GM21447 (cell line): ENCODE measurements around the gene PSPN.
"Not testable (repeated sequence)": the region's sequence is repeated elsewhere in the genome, so short reads cannot be mapped to it uniquely, and the experiment has no call there.

Experiments
- ATAC-seq: cut with Tn5 transposase; IDR thresholded peaks from one replicate; pipeline ENCODE4 v1.9.1; 2021; ENCODE audit not compliant: unreplicated experiment

PSPN gene

GRCh38 chr19:6402837-6403608 lies 27.3 kb upstream of the PSPN start:
- no peak for ATAC-seq

DNA sequence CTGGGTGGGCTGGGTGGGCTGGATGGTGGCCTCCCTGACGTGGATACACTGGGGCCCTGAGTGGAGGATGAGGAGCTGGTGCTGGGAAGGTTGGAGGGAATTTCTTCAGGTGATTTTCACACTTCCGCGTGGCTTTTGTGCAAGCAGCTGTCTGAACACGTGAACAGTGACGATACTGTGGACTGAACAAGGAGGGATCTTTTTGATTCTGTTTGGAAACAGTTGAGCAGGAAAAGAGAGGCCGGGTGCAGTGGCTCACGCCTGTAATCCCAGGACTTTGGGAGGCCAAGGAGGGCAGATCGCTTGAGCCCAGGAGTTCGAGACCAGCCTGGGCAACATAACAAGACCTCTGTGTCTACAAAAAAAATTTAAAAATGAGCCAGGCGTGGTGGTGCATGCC lies 26.3 kb upstream of the PSPN start:
- ATAC-seq, result no peak

DNA sequence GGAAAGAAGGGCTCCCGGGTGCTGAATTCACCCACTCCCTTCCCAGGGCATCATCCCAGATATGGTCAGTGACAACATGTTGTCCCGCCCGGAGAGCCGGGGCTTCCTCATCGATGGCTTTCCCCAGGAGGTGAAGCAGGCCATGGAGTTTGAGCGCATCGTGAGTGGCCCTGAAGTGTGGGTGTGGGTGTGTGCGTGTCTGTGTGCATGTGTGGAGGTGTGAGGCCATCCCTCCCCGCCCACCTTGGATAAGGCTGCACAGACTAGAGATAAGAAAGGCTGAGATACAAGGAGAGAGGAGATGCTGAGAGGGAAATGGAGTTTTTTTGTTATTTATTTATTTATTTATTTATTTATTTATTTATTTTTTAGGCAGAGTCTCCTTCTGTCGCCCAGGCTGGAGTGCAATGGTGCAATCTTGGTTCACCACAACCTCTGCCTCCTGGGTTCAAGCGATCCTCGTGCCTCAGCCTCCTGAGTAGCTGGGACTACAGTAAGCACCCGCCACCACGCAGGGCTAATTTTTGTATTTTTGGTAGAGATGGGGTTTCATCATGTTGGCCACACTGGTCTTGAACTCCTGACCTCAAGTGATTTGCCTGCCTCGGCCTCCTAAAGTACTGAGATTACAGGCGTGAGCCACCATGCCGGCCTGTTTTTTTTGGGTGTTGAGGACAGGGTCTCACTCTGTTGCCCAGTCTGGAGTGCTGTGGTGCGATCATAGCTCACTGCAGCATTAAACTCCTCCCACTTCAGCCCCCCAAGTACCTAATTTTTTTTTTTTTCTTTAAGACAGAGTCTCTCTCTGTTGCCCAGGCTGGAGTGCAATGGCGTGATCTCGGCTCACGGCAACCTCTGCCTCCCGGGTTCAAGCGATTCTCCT lies 24.6 kb upstream of the PSPN start:
- ATAC-seq, result not testable (repeated sequence)

GRCh38 chr19:6396305-6396704 lies 20.6 kb upstream of the PSPN start:
- ATAC-seq, result no peak

DNA sequence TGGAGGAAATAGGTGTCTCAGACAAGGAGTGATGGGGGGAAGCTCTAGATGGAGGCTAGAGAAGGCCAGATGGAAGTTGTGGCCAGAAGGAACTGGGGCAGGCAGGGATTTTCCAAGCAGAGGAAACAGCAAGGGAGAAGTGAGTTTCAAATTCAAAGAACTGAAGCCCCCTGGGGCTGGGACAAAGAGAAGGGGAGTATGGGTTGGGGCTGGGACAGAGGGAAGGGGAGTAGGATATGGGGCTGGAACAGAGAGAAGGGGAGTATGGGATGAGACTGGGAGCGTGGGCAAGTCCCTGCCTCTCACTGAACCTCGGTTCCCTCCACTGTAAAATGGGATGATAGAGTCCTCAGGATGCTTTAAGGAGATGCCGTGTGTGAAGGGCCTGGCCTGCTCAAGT lies 19.1 kb upstream of the PSPN start:
- ATAC-seq, result no peak

DNA sequence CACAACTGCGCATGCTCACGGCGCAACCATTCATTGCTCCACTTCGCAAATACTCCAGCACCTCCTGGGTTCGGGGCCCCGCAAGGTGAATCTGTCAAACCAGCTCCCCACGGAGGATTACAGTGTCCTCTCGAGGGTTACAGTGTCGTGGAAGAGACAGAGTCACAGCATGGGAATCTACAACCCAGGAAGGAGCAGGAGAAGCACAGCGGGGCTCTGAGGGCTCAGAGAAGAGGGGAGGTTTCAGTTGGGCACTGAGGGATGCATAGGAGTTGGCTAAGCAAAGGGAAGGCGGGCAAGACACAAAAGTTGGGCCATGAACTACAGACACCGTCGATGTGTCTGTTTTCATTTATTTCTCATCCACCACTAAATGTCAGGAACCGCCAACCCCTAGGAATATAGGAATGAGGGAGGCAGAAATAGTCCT lies 18.3 kb upstream of the PSPN start:
- no peak for ATAC-seq

- ATAC-seq, result peak; percentile 71
Observed at GRCh38 chr19:6393074-6393982, 17.6 kb upstream of the PSPN start, which contains the start of gene GTF2F1. GTF2F1 (minus strand) TSS chr19:6393164; CDS start chr19:6392995, 169 bp downstream.

GRCh38 chr19:6392221-6393073 lies 16.7 kb upstream of the PSPN start:
- no peak for ATAC-seq

GRCh38 chr19:6387372-6387771 lies 11.6 kb upstream of the PSPN start:
- ATAC-seq, result no peak

DNA sequence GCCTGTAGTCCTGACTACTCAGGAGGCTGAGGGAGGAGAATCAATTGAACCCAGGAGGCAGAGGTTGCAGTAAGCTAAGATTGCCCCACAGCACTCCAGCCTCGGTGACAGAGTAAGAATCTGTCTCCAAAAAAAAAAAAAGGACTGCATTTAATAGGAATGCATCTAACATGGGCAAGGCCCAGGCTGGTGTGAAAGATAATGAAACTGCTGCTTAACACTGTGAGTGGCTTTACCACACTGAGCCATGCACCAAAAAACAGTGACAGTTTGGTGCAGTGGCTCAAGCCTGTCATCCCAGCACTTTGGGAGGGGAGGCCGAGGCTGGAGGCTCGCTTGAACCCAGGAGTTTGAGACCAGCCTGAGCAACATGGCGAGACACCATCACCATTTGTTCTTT lies 8.6 kb upstream of the PSPN start:
- no peak for ATAC-seq

DNA sequence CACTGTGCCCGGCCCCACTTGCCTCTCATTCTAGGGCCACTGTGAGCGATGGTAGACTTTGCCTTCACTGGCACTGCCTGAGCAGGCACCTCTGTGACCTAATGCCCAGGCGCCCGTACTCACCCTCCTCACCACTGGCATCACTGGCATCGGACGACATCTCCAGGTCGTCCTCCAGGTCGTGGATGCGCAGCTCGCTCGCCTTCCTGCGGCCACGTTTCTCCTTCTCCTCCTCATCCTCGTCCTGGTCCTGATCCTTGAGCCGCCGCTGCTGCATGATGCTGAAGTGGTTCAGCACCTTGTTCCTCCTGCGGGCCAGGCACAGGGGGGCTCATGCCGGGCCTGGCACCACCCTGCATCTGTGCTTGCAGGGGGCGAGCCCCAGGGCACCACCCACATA lies 7.5 kb upstream of the PSPN start:
- ATAC-seq, result no peak

GRCh38 chr19:6381030-6381750 lies 5.5 kb upstream of the PSPN start:
- no peak for ATAC-seq

DNA sequence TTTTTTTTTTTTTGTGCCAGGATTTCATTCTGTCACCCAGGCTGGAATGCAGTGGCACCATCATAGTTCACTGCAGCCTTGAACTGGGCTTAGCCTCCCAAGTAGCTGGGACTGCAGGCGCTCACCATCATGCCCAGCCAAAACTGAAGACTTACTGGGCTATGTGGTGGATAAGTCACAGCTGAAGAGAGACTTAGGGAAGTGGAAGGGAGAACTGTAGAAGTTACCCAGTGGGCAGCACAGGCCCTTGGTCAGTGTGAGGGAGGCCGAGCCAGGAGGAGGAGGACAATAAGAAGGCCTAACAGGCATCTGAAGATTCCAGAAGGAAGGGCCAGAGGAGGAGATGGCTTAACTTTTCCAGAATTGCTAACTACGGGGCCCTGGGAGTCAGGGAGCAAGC lies 4.0 kb upstream of the PSPN start:
- no peak for ATAC-seq

GRCh38 chr19:6378486-6378885 lies 2.8 kb upstream of the PSPN start:
- ATAC-seq, result no peak

DNA sequence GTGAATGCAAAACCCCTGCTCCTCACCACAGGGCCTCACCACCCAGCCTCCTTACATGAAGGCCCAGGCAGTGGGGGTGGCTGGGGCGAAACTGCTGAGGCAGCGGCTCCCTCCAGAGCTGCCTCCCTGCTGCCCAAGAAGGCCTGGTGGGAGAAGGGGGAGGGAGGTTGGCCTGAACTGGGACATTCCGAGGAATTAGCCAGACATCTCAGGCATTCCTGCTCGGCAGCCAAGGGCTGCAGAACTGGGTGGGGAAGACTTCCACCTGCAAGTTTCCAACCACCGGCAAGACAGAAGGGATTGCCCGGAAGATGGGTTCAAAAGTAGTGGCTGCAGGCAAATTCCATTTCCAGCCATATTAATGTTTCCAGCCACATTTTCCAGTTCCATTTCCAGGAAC lies 2.3 kb upstream of the PSPN start:
- no peak for ATAC-seq

DNA sequence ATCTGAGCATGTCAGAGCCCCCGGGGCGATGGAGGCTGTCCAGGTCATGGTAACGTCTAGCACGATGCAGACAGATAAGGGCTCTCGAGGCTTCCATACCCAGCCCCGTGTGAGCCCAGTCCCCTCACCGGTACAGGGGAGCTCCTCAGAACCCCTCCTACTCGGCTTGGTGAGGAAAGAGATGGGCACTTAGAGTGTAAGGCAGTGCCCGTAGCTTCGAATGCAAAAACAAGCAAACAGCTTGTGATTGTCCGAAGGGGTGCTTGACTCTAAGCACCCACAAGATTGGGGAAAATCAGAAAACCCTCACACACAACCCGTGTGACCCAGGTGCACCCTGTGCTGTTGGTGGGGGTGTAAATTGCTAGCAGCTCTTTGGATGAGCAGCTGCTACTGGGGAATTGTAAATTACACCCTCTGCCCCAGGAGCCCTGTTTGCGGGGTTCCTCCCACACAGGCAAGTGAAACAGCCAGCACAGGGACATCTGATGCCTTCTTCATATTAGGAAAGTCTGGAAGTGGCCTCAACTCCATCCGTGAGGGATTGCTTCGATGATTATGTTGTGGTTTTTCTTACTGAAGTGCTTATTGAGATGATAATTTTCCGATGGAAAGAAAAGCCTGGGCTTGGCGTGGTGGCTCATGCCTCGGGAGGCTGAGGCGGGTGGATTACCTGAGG lies 918 bp upstream of the PSPN start:
- no peak for ATAC-seq

- ATAC-seq, result no peak
Observed at GRCh38 chr19:6374711-6375410, 872 bp downstream of the PSPN start.

GRCh38 chr19:6374161-6374709 lies 1.5 kb downstream of the PSPN start:
- ATAC-seq, result no peak
